CD4-positive, alpha-beta T cell treated with Interferon gamma for 1 hour (primary cell): ENCODE data around the gene SERGEF.
"Not testable (repeated sequence)": the region's sequence is repeated elsewhere in the genome, so short reads cannot be mapped to it uniquely, and the experiment has no call there.

Experiments
- DNase-seq: peaks from one replicate; pipeline ENCODE4 v3.0.0-alpha.2; 2020

The SERGEF gene

GRCh38 chr11:17898782-17899181 lies 114.1 kb downstream of the SERGEF start:
- no peak for DNase-seq

DNA sequence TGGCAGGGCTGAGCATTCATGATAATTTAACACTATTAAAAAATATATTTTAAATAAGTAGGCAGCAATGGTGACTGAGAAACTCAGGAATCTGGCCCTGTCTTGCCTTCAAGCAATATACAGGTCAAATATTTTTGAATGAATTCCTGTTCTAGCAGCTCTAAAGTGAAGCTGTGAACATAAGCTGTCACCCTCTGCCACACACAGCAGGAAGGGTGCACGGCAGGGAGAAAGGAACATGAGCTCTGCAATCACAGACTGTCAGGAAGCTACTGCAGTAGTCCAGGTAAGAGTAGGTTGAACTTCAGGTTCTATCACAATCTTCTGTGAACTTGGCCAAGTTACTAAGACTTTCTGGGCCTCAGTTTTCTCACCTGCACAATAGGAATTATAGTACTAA lies 114.8 kb downstream of the SERGEF start:
- no peak for DNase-seq

- DNase-seq = no peak
Measured at GRCh38 chr11:17897495-17897894, 115.4 kb downstream of the SERGEF start.

DNA sequence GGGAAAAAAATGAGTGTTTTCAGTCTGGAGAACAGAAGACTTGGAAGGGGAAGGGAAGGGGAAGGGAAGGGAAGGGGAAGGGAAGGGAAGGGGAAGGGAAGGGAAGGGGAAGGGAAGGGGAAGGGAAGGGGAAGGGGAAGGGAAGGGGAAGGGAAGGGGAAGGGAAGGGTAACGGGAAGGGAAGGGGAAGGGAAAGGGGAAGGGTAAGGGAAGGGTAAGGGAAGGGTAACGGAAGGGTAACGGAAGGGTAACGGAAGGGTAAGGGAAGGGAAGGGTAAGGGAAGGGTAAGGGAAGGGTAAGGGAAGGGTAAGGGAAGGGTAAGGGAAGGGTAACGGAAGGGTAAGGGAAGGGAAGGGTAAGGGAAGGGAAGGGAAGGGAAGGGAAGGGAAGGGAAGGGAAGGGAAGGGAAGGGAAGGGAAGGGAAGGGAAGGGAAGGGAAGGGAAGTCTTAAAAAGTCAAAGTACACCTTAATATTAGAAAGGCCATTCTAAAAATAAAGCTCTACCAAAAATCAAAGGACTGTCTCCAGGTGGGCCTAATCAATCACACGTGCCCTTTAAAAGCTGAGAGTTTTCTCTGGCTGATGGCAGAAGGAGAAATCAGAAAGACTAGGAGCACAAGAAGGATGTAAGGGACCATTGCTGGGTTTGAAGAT lies 116.2 kb downstream of the SERGEF start:
- DNase-seq = not testable (repeated sequence)

DNA sequence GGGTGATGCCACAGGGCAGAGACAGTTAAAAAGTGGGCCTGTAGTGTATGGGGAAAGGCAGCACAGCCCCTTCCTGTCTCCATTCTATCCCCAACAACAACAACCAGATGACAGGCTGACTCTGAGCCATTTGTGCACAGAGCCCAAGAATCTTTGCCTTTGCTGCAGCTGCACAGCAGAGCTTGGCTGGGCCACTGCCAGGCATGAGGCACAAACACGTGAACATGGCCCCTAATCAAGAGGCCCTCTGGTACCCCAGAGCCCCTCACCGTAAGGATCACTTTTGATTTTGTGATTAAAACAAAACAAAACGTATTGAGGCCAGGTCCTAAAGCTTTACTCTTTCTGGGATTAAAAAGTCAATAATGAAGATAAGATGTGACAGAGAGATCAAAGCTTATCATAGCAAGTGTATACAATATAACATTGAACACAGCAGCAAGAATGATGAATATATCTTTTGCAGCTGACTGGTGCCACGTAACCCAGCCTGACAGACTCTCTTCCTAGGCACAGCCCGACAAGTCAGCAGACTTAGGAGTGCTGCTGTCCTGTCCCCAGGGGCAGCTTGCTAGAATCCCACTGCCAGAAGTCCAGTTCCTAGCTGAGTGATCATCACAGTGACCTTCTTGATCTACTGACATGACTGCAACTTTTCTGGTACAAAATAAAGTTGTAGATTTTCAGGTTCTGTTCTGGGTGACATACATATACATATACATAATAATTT lies 117.8 kb downstream of the SERGEF start:
- DNase-seq = no peak

- DNase-seq = no peak
Measured at GRCh38 chr11:17892409-17892808, 120.4 kb downstream of the SERGEF start.

GRCh38 chr11:17890325-17890724 lies 122.5 kb downstream of the SERGEF start:
- DNase-seq = no peak

- DNase-seq = no peak
Measured at GRCh38 chr11:17887779-17888178, 125.1 kb downstream of the SERGEF start.

DNA sequence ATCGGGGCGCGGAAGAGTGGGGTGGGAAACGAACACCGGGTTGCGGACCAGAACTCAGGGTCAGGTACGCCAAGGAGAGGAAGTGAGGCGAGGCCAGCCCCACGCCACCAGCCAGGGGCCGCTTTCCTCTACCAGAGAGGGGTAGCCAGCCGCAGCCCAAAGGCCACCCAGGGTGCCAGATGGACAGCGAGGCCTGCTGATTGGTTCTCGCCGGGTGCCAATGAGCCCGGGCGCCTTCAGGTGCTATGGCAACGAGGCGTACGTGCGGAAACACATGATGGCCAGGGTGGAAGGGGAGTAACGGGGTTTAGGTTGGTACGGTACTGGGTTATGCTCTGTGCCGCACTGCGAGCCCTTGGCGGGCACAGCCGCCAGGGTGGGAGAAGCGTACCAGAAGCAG lies 128.9 kb downstream of the SERGEF start:
- no peak for DNase-seq

DNA sequence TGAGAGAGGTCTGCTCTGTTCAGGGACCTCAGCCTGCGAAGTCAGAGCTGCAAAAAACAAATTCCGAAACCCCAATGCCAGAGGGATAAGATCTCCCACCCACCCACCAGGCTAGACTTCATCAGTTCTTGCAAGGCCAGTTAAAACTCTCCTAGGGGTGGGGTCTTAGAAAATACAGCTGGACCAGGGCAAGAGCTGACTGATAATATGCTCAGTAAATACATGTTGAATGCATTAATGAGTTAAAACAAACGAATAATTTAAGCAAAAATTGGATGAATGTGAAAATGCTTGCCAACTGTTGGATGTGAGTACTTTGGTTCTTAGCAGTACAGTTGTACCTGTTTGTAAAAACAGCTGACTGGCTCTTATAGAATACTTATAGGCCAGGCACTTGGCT lies 129.8 kb downstream of the SERGEF start:
- DNase-seq = no peak

GRCh38 chr11:17878743-17879142 lies 134.1 kb downstream of the SERGEF start:
- DNase-seq = no peak

DNA sequence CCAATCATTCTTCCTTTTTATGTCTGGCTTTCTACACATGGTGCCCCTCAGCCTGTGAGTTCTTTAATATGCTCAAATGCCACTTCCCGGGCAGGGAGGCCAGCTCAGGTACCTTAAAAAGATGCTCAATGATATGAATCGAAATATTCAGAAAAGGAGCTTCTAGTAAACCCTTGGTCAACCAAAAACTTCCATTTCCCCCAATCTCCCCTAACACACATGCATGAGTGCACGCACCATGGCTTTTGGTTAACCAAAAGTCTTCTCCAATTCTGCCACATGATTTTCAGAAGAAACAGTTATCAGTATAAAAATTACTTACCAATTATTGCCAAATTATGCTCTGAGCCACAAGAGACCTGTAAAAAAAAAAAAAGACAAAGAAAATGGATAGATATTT lies 135.0 kb downstream of the SERGEF start:
- no peak for DNase-seq

- DNase-seq = no peak
Measured at GRCh38 chr11:17876827-17877226, 136.0 kb downstream of the SERGEF start.

DNA sequence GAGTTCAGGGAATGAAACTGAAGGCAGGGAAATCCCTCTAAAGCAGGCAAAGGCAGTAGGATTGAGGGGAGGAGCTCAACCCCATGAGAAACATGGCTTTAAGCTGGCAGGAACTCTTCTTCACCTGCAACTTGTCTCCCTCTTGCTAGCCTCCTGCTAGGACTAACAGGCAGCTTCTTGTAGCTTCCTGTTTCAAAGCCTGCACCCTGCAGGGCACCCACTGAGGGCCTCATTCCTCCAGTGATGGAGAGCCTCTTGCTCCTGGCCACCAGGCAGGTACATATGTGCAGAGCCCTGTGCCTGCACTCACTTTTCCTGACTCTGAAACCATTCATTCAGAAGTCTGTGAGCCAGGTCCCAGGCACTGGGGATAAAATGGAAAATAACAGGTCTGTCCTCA lies 137.0 kb downstream of the SERGEF start:
- DNase-seq = no peak

GRCh38 chr11:17873586-17873985 lies 139.3 kb downstream of the SERGEF start:
- no peak for DNase-seq

- not testable (repeated sequence) for DNase-seq
Measured at GRCh38 chr11:17868398-17868797, 144.4 kb downstream of the SERGEF start.

DNA sequence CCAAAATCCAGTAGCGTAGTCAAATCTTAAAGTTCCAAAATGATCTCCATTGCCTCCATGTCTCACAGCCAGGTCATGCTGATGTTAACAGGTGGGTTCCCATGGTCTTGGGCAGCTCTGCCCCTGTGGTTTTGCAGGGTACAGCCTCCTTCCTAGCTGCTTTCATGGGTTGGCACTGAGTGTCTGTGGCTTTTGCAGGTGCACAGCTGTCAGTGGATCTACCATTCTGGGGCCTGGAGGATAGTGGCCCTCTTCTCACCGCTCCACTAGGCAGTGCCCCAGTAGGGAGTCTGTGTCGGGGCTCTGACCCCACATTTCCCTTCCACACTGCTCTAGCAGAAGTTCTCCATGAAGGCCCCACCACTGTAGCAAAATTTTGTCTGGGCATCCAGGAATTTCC lies 145.5 kb downstream of the SERGEF start:
- DNase-seq = no peak

DNA sequence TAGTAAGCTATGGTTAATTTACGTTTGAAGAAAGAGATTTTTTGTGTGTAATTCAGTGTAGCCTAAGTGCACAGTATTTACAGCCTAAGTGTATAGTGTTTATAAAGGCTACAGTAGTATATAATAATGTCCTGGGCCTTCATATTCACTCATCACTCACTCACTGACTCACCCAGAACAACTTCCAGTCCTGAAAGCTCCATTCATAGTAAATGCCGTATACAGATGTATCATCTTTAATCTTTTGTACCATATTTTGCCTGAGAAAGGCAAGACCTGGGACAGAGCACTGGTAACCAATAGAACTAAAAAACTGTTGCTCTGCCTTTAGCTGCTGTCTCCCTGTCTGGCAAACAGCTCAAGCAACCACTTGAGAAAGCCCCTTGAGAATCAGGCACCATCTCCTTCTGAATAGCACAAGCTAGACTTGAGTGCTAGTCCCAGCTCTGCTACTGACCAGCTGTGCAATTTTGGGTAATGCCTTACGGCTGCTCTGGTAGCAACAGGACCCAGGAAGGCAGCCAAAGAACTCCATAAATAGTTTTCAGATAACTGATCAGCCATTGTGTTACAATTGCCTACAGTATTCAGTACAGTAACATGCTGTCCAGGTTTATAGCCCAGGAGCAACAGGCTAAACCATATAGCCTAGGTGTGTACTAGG lies 146.9 kb downstream of the SERGEF start:
- no peak for DNase-seq

- DNase-seq = no peak
Measured at GRCh38 chr11:17864478-17864941, 148.3 kb downstream of the SERGEF start.

DNA sequence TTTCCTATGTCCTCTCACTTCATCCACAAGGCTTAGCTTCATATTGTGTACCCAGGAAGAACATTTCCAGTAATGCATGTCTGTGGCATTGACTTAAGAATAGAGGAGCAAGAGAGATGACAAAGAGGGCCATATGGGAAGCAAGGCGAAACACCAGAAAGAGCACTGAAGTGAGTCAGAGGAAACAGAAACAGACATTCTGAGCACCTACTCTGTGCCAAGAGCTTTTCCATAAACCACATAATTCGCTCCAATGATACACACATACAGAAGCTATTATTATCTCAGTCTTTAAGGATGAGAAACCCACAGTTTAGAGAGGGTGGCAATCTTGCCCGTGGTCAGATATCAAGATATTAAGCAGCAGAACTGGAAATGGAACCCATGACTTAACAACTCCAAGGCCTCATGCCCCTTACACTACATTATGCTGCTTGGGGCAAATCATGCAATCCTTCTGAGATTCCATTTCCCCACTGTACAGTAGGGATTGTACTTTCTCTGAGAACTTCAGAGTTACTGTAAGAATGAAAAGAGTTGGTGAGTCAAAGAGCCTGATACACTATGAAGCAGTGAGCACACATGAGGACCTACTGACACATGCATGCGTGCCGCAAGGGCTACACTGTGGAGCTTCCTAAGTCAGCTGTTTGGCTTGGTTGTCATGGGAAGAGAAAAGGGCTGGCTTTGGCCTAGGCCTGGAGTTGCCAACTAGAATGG lies 151.7 kb downstream of the SERGEF start:
- no peak for DNase-seq

- DNase-seq = no peak
Measured at GRCh38 chr11:17859552-17859951, 153.3 kb downstream of the SERGEF start.

- no peak for DNase-seq
Measured at GRCh38 chr11:17855531-17856290, 157.1 kb downstream of the SERGEF start.

DNA sequence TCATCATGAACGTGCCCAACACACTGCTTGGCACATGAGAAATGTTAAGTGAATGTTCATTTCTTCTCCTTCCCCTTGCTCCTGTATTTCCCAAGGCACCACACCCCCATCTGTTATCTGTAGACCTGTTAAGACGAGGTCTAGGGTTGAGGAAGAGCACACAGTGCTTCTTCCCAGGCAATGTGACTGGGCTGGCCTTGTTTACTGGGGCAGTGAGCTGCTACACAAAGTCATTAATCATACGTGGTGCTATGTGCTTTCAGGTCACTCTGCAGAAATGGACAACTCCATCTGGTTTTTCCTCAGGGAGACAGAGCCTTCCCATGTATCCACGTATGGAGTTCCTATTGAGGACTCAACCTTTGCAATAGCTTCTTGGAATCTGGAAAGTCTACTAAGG lies 159.6 kb downstream of the SERGEF start:
- no peak for DNase-seq
